HepG2 (cell line): Measurements from ENCODE around the gene SEMA3F. TPM values are rescaled to one million over a fixed set of nuclear protein-coding genes. Genes with fewer than 3 reads are reported as not detected.

Experiments
- CHCHD3 ChIP-seq: sonication (generic); formaldehyde crosslinking; IDR thresholded peaks from 2 replicates; pipeline ENCODE4 v1.8.0; 2022; ENCODE audit warnings: mild to moderate bottlenecking, missing genetic modification reagents, moderate library complexity
- ELF4 ChIP-seq: sonication (generic); formaldehyde crosslinking; IDR thresholded peaks from 2 replicates; pipeline ENCODE4 v1.5.0; 2020; ENCODE audit warnings: missing genetic modification reagents, mild to moderate bottlenecking, moderate library complexity, borderline replicate concordance
- FOXJ3 ChIP-seq: sonication (generic); formaldehyde crosslinking; IDR thresholded peaks from 2 replicates; pipeline ENCODE4 v1.4.0; 2020; ENCODE audit warnings: missing genetic modification reagents, mild to moderate bottlenecking, borderline replicate concordance
- KLF12 ChIP-seq: sonication (generic); formaldehyde crosslinking; IDR thresholded peaks from 2 replicates; pipeline ENCODE4 v1.4.0; 2020; ENCODE audit warnings: missing genetic modification reagents, borderline replicate concordance
- MAZ ChIP-seq, 2 experiments: sonication (generic) in 1 of 2; formaldehyde crosslinking in 1 of 2; IDR thresholded peaks; 2 replicates each; pipeline versions ENCODE4 v1.5.0 to v1.6.1; 2012 to 2020; ENCODE audit warnings: low read depth in 2 of 2, mild to moderate bottlenecking in 2 of 2, borderline replicate concordance in 1 of 2, improper control_type of control experiment in 1 of 2, low read length in 1 of 2, missing genetic modification reagents in 1 of 2, moderate library complexity in 1 of 2
- NFATC3 ChIP-seq: sonication (generic); formaldehyde crosslinking; IDR thresholded peaks from 2 replicates; pipeline ENCODE4 v1.5.1; 2020; ENCODE audit warnings: mild to moderate bottlenecking, missing genetic modification reagents
- SMARCE1 ChIP-seq: fragments of 450-650 bp; IDR thresholded peaks from 2 replicates; pipeline ENCODE4 v1.6.1; 2017; ENCODE audit warnings: borderline replicate concordance
- ZBTB7B ChIP-seq: sonication (generic); formaldehyde crosslinking; IDR thresholded peaks from 2 replicates; pipeline ENCODE4 v1.4.0; 2020; ENCODE audit warnings: missing genetic modification reagents
- ZC3H13 ChIP-seq: sonication (generic); formaldehyde crosslinking; IDR thresholded peaks from 2 replicates; pipeline ENCODE4 v1.8.1; 2023; ENCODE audit warnings: mild to moderate bottlenecking, missing genetic modification reagents, moderate library complexity
- ZNF142 ChIP-seq: sonication (generic); formaldehyde crosslinking; IDR thresholded peaks from 2 replicates; pipeline ENCODE4 v1.4.0; 2020; ENCODE audit warnings: missing genetic modification reagents
- ZNF501 ChIP-seq: sonication (generic); formaldehyde crosslinking; IDR thresholded peaks from 2 replicates; pipeline ENCODE4 v1.5.1; 2020; ENCODE audit warnings: mild to moderate bottlenecking, moderate library complexity, missing genetic modification reagents
- ZNF709 ChIP-seq: sonication (generic); formaldehyde crosslinking; IDR thresholded peaks from 2 replicates; pipeline ENCODE4 v1.5.0; 2020; ENCODE audit warnings: mild to moderate bottlenecking, missing genetic modification reagents
- ZNF790 ChIP-seq: sonication (generic); formaldehyde crosslinking; IDR thresholded peaks from 2 replicates; pipeline ENCODE4 v1.8.0; 2022; ENCODE audit warnings: missing genetic modification reagents, mild to moderate bottlenecking, borderline replicate concordance
- polyA plus RNA-seq, 8 experiments: library from polyadenylated mRNA; depleted of rRNA in 3 of 8; stranded (reverse) in 7 of 8; unstranded in 1 of 8; fragments of >200 nt; fragmentation: Illumina TruSeq in 4 of 8; extraction: Trizol in 4 of 8; gene quantifications; 2 replicates each; pipeline versions ENCODE4 v1.2.1 to v1.2.3, GENCODE V29; 2011 to 2016; ENCODE audit warnings: low read depth in 4 of 8, missing spikeins in 1 of 8, mixed read lengths in 1 of 8; ENCODE audit not compliant: insufficient read depth in 1 of 8
- total RNA-seq, 5 experiments: library from RNA; depleted of rRNA; stranded (reverse); fragments of >200 nt; fragmentation: Illumina TruSeq; extraction: Trizol; gene quantifications; 2 replicates each; pipeline ENCODE4 v1.2.3, GENCODE V29; 2016; ENCODE audit warnings: low read depth in 1 of 5

The SEMA3F gene
- total and polyA plus RNA-seq, 2 of the 13 experiments (the other 11 are each of a cell fraction or from before 2014, with no cell fraction given) = 7.6 to 17.2 TPM

- TF ChIP-seq SMARCE1 (no peak), ZC3H13 (CRISPR knock-in tag) (no peak), KLF12 (CRISPR knock-in tag) (0 out of 2 replicates have a peak, but pooled peaks have one; percentile 43), MAZ (IDR thresholded peaks at IDR 0.05; ENCODE audit: borderline replicate concordance, low read depth, low read length) (peak; percentile 6; the same call in 1 of the 2 replicates), MAZ (CRISPR knock-in tag; IDR thresholded peaks at IDR 0.05; ENCODE audit: low read depth) (peak; percentile 88), CHCHD3 (CRISPR knock-in tag) (no peak), FOXJ3 (peak; percentile 89; the same call in 1 of the 2 replicates), ZNF709 (CRISPR knock-in tag) (peak; percentile 53; the same call in 1 of the 2 replicates), ZBTB7B (peak; percentile 99), NFATC3 (CRISPR knock-in tag) (0 out of 2 replicates have a peak, but pooled peaks have one; percentile 70), ZNF501 (CRISPR knock-in tag) (peak; percentile 79), ZNF790 (CRISPR knock-in tag) (0 out of 2 replicates have a peak, but pooled peaks have one; percentile 26), ELF4 (no peak), ZNF142 (CRISPR knock-in tag) (no peak)
These were observed 16.6 kb downstream of the SEMA3F start (continued) for GRCh38 chr3:50171540-50172301.
